Fibroblast of lung (primary cell): ENCODE measurements around the gene AGK. TPM values are rescaled to one million over a fixed set of nuclear protein-coding genes. Genes with fewer than 3 reads are reported as not detected.

Experiments used
- DNase-seq, 2 donors: peaks; one replicate each; pipeline versions ENCODE4 v3.0.0 to v3.0.0-alpha.2; 2010; ENCODE audit warnings: low read depth in 2 of 2
- H2AFZ ChIP-seq: 2 replicates; pipeline ENCODE4 v1.5.1; 2012; ENCODE audit warnings: low read length, control low read depth, inconsistent platforms
- H3K27ac ChIP-seq: 2 replicates; pipeline ENCODE4 v1.5.1; 2011; ENCODE audit warnings: low read length, control low read depth; ENCODE audit not compliant: insufficient read depth
- H3K27me3 ChIP-seq: 2 replicates; pipeline ENCODE4 v1.5.1; 2011; ENCODE audit warnings: mild to moderate bottlenecking, low read length; ENCODE audit not compliant: control insufficient read depth, insufficient read depth
- H3K36me3 ChIP-seq: 2 replicates; pipeline ENCODE4 v1.5.1; 2011; ENCODE audit warnings: low read length; ENCODE audit not compliant: control insufficient read depth, insufficient read depth
- H3K4me1 ChIP-seq: 2 replicates; pipeline ENCODE4 v1.5.1; 2011; ENCODE audit warnings: low read length; ENCODE audit not compliant: control insufficient read depth, insufficient read depth; ENCODE audit errors: extremely low read depth
- H3K4me2 ChIP-seq: 2 replicates; pipeline ENCODE4 v1.5.1; 2011; ENCODE audit warnings: low read length, control low read depth; ENCODE audit not compliant: insufficient read depth; ENCODE audit errors: extremely low read depth
- H3K4me3 ChIP-seq, 4 experiments: fragments of 200-600 bp in 1 of 4; sonication (generic) in 1 of 4; replicated peaks in 1 of 4; 2 replicates each; pipeline ENCODE4 v1.5.1; 2011 to 2016; ENCODE audit warnings: low read length in 4 of 4, low read depth in 3 of 4, mild to moderate bottlenecking in 3 of 4, control low read depth in 2 of 4, inconsistent platforms in 1 of 4, mixed read lengths in 1 of 4; ENCODE audit not compliant: insufficient read depth in 1 of 4; ENCODE audit errors: control extremely low read depth in 1 of 4
- H3K79me2 ChIP-seq: 2 replicates; pipeline ENCODE4 v1.5.1; 2012; ENCODE audit warnings: mild to moderate bottlenecking, low read length, inconsistent platforms; ENCODE audit not compliant: control insufficient read depth, insufficient read depth
- H3K9ac ChIP-seq: 2 replicates; pipeline ENCODE4 v1.5.1; 2011; ENCODE audit warnings: mild to moderate bottlenecking, low read length, control low read depth; ENCODE audit not compliant: insufficient read depth
- H3K9me3 ChIP-seq: 2 replicates; pipeline ENCODE4 v1.5.1; 2012; ENCODE audit warnings: low read depth, low read length; ENCODE audit not compliant: control insufficient read depth, insufficient read depth
- H4K20me1 ChIP-seq: 2 replicates; pipeline ENCODE4 v1.5.1; 2011; ENCODE audit warnings: low read length; ENCODE audit not compliant: control insufficient read depth, insufficient read depth; ENCODE audit errors: extremely low read depth
- EZH2 ChIP-seq: IDR thresholded peaks from 2 replicates; pipeline ENCODE4 v1.5.1; 2012; ENCODE audit warnings: low read length, control low read depth, mild to moderate bottlenecking; ENCODE audit errors: missing control alignments
- polyA plus RNA-seq, 2 donors: library from polyadenylated mRNA; depleted of rRNA in 1 of 2; stranded (reverse) in 1 of 2; unstranded in 1 of 2; fragments of >200 nt; gene quantifications; 2 replicates each; pipeline ENCODE4 v1.2.1, GENCODE V29; 2011 to 2012; ENCODE audit warnings: missing spikeins in 1 of 2
- total RNA-seq: library from RNA; depleted of rRNA; stranded (reverse); fragments of >200 nt; gene quantifications from 2 replicates; pipeline ENCODE4 v1.2.1, GENCODE V29; 2014
- TF ChIP-seq, protein P1 (sequence below), 2 donors: IDR thresholded peaks in 1 of 2; conservative IDR thresholded peaks in 1 of 2; 1 replicate in 1 of 2; 2 replicates in 1 of 2; pipeline ENCODE4 v1.5.1; 2011 to 2012; ENCODE audit warnings: low read length in 2 of 2, control low read depth in 1 of 2, inconsistent platforms in 1 of 2, low read depth in 1 of 2, mild to moderate bottlenecking in 1 of 2

The AGK gene
- total and polyA plus RNA-seq, 2 donors (not counting 1 experiment from before 2014, with no cell fraction given): 20.8 to 42.5 TPM

DNA sequence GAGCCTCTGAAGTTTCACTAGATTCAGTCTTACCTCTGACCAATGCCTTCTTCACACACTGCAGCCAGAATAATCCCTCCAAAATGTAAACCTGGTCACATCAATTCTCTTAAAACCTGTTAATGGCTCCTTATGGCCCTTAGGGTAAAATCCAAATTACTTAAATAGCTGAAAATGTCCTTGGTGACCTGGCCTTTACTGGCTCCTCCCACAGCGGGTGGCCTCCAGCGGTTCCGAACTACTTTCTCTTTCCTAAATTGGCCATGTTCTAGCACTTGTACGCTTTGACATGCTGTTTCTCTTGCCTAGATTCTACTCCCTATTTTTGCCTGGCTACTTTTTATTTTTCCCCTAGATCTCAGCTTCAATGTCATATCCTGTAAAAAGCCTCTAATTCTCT, 36.1 kb downstream of the AGK start:
- H3K27ac ChIP-seq: no peak overlapping the region
- no peaks in the 10 kb centered on the region for H3K36me3 ChIP-seq

DNA sequence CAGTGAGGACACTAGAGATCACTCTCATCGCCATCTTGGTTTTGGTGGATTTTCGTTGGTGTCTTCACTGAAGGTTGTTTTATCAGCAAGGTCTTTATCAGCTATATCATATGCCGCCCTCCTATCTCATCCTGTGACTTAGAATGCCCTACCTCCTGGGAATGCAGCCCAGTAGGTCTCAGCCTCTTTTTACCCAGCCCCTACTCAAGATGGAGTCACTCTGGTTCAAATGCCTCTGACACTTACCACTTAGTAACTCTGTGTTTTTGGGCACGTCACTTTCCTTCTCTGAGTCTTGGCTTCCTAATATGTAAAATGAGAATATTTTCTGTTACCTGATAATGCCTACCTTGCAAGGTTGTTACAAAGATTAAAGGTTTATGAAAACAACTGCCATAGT, 37.7 kb downstream of the AGK start:
- no peak overlapping the region for H3K4me3 ChIP-seq
- TF ChIP-seq, protein P1, sequence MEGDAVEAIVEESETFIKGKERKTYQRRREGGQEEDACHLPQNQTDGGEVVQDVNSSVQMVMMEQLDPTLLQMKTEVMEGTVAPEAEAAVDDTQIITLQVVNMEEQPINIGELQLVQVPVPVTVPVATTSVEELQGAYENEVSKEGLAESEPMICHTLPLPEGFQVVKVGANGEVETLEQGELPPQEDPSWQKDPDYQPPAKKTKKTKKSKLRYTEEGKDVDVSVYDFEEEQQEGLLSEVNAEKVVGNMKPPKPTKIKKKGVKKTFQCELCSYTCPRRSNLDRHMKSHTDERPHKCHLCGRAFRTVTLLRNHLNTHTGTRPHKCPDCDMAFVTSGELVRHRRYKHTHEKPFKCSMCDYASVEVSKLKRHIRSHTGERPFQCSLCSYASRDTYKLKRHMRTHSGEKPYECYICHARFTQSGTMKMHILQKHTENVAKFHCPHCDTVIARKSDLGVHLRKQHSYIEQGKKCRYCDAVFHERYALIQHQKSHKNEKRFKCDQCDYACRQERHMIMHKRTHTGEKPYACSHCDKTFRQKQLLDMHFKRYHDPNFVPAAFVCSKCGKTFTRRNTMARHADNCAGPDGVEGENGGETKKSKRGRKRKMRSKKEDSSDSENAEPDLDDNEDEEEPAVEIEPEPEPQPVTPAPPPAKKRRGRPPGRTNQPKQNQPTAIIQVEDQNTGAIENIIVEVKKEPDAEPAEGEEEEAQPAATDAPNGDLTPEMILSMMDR (conservative IDR thresholded peaks at IDR 0.05 in 1 of 2, IDR thresholded peaks at IDR 0.05 in 1 of 2; ENCODE audit: low read depth in 1 of 2, low read length in 2 of 2): no peak
- no peak for TF ChIP-seq EZH2
- no peaks in the 10 kb centered on the region for H3K9me3 ChIP-seq
- H3K36me3 ChIP-seq: no peaks in the 10 kb centered on the region
- H3K27ac ChIP-seq: no peak overlapping the region
- H4K20me1 ChIP-seq: no peaks in the 10 kb centered on the region
- no peaks in the 10 kb centered on the region for H3K79me2 ChIP-seq
- H3K4me2 ChIP-seq: no peak overlapping the region
- no peak overlapping the region for H2AFZ ChIP-seq
- peaks cover 4% of the 10 kb centered on the region for H3K4me1 ChIP-seq
- H3K9ac ChIP-seq: no peak overlapping the region
- no peak for DNase-seq
- no peaks in the 10 kb centered on the region for H3K27me3 ChIP-seq

More for the DNA sequence above, 36.1 kb downstream of the AGK start:
- no peak for DNase-seq
- Histone ChIP-seq H3K79me2 (no peaks in the 10 kb centered on the region), H3K4me2 (no peak overlapping the region), H4K20me1 (no peaks in the 10 kb centered on the region), H3K4me3 (no peak overlapping the region), H3K9ac (no peak overlapping the region), H2AFZ (no peak overlapping the region), H3K4me1 (peaks cover 4% of the 10 kb centered on the region), H3K27me3 (no peaks in the 10 kb centered on the region), H3K9me3 (no peaks in the 10 kb centered on the region)
- no peak for TF ChIP-seq EZH2
- TF ChIP-seq, protein P1 (conservative IDR thresholded peaks at IDR 0.05 in 1 of 2, IDR thresholded peaks at IDR 0.05 in 1 of 2; ENCODE audit: low read depth in 1 of 2, low read length in 2 of 2): no peak

DNA sequence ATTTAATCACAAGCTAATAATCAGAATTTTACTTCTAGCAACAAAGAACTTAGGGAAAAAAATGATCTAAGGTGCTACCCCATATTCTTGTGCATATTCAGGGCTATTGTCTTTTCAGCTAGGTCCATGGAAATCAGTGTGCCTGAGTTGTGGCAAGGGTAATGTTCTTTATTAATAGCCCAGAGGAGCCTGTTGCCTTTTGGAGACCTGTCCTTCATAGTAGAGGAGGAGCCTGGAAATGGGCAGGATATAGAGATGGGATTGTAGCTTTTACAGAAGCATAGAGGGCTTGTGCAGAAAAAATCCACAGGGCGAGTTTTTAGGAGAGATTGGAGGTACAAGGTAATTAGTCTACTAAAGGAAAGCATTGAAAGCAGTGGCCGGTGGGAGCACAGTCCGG, 38.9 kb downstream of the AGK start:
- no peak overlapping the region for H2AFZ ChIP-seq
- H3K9me3 ChIP-seq: no peaks in the 10 kb centered on the region
- H3K9ac ChIP-seq: no peak overlapping the region
- H3K27me3 ChIP-seq: no peaks in the 10 kb centered on the region
- peaks cover 4% of the 10 kb centered on the region for H3K4me1 ChIP-seq
- DNase-seq: no peak
- H3K4me3 ChIP-seq: no peak overlapping the region
- no peak overlapping the region for H3K27ac ChIP-seq
- H3K36me3 ChIP-seq: peaks cover 2% of the 10 kb centered on the region
- no peaks in the 10 kb centered on the region for H3K79me2 ChIP-seq
- TF ChIP-seq, protein P1 (conservative IDR thresholded peaks at IDR 0.05 in 1 of 2, IDR thresholded peaks at IDR 0.05 in 1 of 2; ENCODE audit: low read depth in 1 of 2, low read length in 2 of 2): no peak
- no peak for TF ChIP-seq EZH2
- no peak overlapping the region for H3K4me2 ChIP-seq
- no peaks in the 10 kb centered on the region for H4K20me1 ChIP-seq
